ENCODE results near the gene WDR48. TPM values are rescaled to one million over a fixed set of nuclear protein-coding genes. Genes with fewer than 3 reads are reported as not detected.

Gene WDR48
- 10 to 100 TPM; 27.4 to 47.2 (median 38.0) TPM for total RNA-seq

- Histone ChIP-seq H3K27ac (peak within 1 kb of the TSS; percentile 76 to 92 (median 90)), H3K4me3 (peak within 1 kb of the TSS; percentile 86 to 95), H3K9me3 (no peaks in the 10 kb centered on the region), H3K27me3 (no peaks in the 10 kb centered on the region), H3K36me3 (no peaks in the 10 kb centered on the region), H3K4me1 (peaks cover 7 to 35% (median 11%) of the 10 kb centered on the region in 3 donors)
- ATAC-seq = peak; percentile 98
- peak; percentile 93 for TF ChIP-seq POLR2AphosphoS5 (IDR thresholded peaks at IDR 0.05)
- TF ChIP-seq EP300 (IDR thresholded peaks at IDR 0.05) = no peak
- TF ChIP-seq POLR2A (IDR thresholded peaks at IDR 0.05) = peak; percentile 73 to 83
- no peak for TF ChIP-seq CTCF (IDR thresholded peaks at IDR 0.05)
- 0 to 2% methylated on average over 11 to 19 of the region's 68 CpGs for WGBS, 2 donors (ENCODE audit: low coverage in 1 of 2)
Observed at GRCh38 chr3:39051649-39052561, at the start of gene WDR48, which contains the start of gene SCN11A. WDR48 (plus strand) TSS chr3:39052016; CDS start chr3:39052026, 10 bp downstream. SCN11A (minus strand) TSS chr3:39051944; CDS start chr3:38950362, 101,582 bp downstream.

GRCh38 chr3:39005295-39005694, 46.5 kb upstream of the WDR48 start:
- WGBS, 2 donors (ENCODE audit: low coverage in 1 of 2) = 24% methylated on average over 2 of the region's 2 CpGs; no CpG with 5 or more reads in 1 of the 2 donors
- TF ChIP-seq POLR2A (IDR thresholded peaks at IDR 0.05) = no peak
- TF ChIP-seq CTCF (IDR thresholded peaks at IDR 0.05) = no peak
- TF ChIP-seq EP300 (IDR thresholded peaks at IDR 0.05) = no peak
- TF ChIP-seq POLR2AphosphoS5 (IDR thresholded peaks at IDR 0.05) = no peak
- Histone ChIP-seq H3K9me3 (peaks cover 0 to 5% (median 0%) of the 10 kb centered on the region in 3 donors), H3K4me3 (no peak overlapping the region), H3K27me3 (no peaks in the 10 kb centered on the region), H3K4me1 (no peaks in the 10 kb centered on the region), H3K27ac (no peak overlapping the region), H3K36me3 (no peaks in the 10 kb centered on the region)
- no peak for ATAC-seq

GRCh38 chr3:39011191-39011736, 40.6 kb upstream of the WDR48 start:
- no peak for TF ChIP-seq POLR2A (IDR thresholded peaks at IDR 0.05)
- TF ChIP-seq CTCF (IDR thresholded peaks at IDR 0.05) = no peak
- no peak for TF ChIP-seq POLR2AphosphoS5 (IDR thresholded peaks at IDR 0.05)
- TF ChIP-seq EP300 (IDR thresholded peaks at IDR 0.05) = no peak

GRCh38 chr3:39013289-39013688, 38.5 kb upstream of the WDR48 start:
- ATAC-seq = no peak
- Histone ChIP-seq H3K4me1 (no peaks in the 10 kb centered on the region), H3K9me3 (peaks cover 0 to 5% (median 0%) of the 10 kb centered on the region in 3 donors), H3K27me3 (no peaks in the 10 kb centered on the region), H3K36me3 (no peaks in the 10 kb centered on the region), H3K4me3 (no peak overlapping the region), H3K27ac (no peak overlapping the region)
- TF ChIP-seq POLR2A (IDR thresholded peaks at IDR 0.05) (no peak), CTCF (IDR thresholded peaks at IDR 0.05) (no peak), EP300 (IDR thresholded peaks at IDR 0.05) (no peak), POLR2AphosphoS5 (IDR thresholded peaks at IDR 0.05) (no peak)
- WGBS, 2 donors (ENCODE audit: low coverage in 1 of 2) = 0 to 16% methylated on average over 2 of the region's 2 CpGs

More at GRCh38 chr3:39011191-39011736, 40.6 kb upstream of the WDR48 start:
- no peaks in the 10 kb centered on the region for H3K36me3 ChIP-seq
- H3K27ac ChIP-seq = no peak overlapping the region
- no peaks in the 10 kb centered on the region for H3K4me1 ChIP-seq
- peaks cover 0 to 5% (median 0%) of the 10 kb centered on the region in 3 donors for H3K9me3 ChIP-seq
- no peak overlapping the region for H3K4me3 ChIP-seq
- no peak for ATAC-seq
- 41 to 60% methylated on average over 2 of the region's 2 CpGs for WGBS, 2 donors (ENCODE audit: low coverage in 1 of 2)
- no peaks in the 10 kb centered on the region for H3K27me3 ChIP-seq
